Stimulated activated effector memory CD8-positive, alpha-beta T cell treated with anti-CD3 and anti-CD28 coated beads, Interleukin-12 subunit alpha, Interleukin-12 subunit beta, amount 100 ng/mL, for 72 hours (primary cell): ENCODE data around the gene CRACDL.

Experiments used
- ATAC-seq: fragments of 150-1000 bp; cut with Tn5 transposase; 2 replicates; pipeline ENCODE4 v1.10.0; 2021
- DNase-seq, 2 donors: peaks; one replicate each; pipeline ENCODE4 v3.0.0; 2021 to 2022; ENCODE audit warnings: low spot score in 2 of 2
- H3K27ac Mint-ChIP-seq: one replicate; pipeline ENCODE4 v1.8.0; 2022; ENCODE audit warnings: mild to moderate bottlenecking, mixed read lengths
- H3K36me3 Mint-ChIP-seq: one replicate; pipeline ENCODE4 v1.8.0; 2022; ENCODE audit warnings: mild to moderate bottlenecking, mixed read lengths
- H3K4me1 Mint-ChIP-seq: one replicate; pipeline ENCODE4 v1.8.0; 2022; ENCODE audit warnings: mixed read lengths
- H3K4me3 Mint-ChIP-seq: one replicate; pipeline ENCODE4 v1.8.0; 2022; ENCODE audit warnings: mild to moderate bottlenecking, mixed read lengths
- H3K9me3 Mint-ChIP-seq: one replicate; pipeline ENCODE4 v1.8.0; 2022; ENCODE audit warnings: mixed read lengths

Gene CRACDL

GRCh38 chr2:98824256-98825019 lies 111.6 kb downstream of the CRACDL start:
- H3K27ac Mint-ChIP-seq = no peak overlapping the region

GRCh38 chr2:98823196-98824170 lies 112.5 kb downstream of the CRACDL start:
- H3K36me3 Mint-ChIP-seq = no peaks in the 10 kb centered on the region
- H3K4me3 Mint-ChIP-seq = peak overlapping the region; percentile 55
- peak overlapping the region; percentile 60 for H3K27ac Mint-ChIP-seq
- peaks cover 23% of the 10 kb centered on the region for H3K4me1 Mint-ChIP-seq
- no peak for ATAC-seq
- no peaks in the 10 kb centered on the region for H3K9me3 Mint-ChIP-seq
- DNase-seq = peak in 1 of 2 donors; percentile 47

More at GRCh38 chr2:98824256-98825019, 111.6 kb downstream of the CRACDL start:
- Mint-ChIP-seq H3K9me3 (no peaks in the 10 kb centered on the region), H3K4me1 (peaks cover 33% of the 10 kb centered on the region), H3K4me3 (peak overlapping the region; percentile 55), H3K36me3 (no peaks in the 10 kb centered on the region)
- ATAC-seq (no peak), DNase-seq (peak in 1 of 2 donors; percentile 30)

DNA sequence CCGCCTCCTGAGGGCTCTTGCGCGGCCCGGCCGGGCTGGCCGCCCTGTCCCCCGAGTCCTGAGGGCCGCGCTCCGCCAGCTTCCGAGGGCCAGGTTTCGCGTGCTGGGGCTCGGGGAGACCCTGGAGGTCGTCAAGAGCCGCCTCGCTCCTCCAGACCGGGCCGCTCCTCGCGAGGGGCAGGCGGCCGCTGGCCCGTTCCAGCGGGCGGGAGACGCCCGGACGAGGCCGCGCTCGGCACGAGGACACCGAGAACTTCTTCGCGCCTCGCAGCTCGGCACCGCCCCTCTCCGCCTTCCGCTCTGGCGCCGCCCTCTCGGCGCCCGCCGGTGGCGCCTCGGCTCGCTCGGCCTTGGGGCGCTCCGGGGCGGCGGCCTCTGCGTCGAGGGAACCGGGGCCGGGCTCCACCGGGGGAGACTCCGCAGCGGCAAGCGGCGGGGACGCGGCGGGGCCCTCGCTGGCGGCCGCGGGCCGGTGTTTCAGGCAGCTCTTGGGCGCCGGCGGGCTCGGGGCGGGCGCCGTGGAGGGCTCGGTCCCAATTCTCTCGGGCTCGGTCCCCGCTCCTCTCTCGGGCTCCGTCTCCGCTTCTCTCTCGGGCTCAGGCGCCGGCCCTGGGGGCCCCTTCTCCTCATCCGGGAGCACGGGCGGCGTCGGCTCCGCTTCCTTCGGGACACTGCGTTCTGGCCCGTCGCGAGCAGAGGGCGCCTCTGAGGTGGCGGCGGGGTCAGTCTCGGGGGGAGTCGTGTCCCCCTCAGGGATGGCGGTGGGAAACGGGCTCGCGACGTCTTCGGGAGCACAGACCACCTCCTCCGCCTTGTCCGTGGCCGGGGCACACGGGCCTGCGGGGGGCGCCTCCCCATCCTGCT lies 113.5 kb downstream of the CRACDL start:
- Mint-ChIP-seq H3K4me1 (peaks cover 22% of the 10 kb centered on the region), H3K36me3 (no peaks in the 10 kb centered on the region), H3K9me3 (no peaks in the 10 kb centered on the region), H3K4me3 (peak overlapping the region; percentile 55), H3K27ac (no peak overlapping the region)
- peak; percentile 37 to 71 for DNase-seq
- peak; percentile 88 for ATAC-seq

DNA sequence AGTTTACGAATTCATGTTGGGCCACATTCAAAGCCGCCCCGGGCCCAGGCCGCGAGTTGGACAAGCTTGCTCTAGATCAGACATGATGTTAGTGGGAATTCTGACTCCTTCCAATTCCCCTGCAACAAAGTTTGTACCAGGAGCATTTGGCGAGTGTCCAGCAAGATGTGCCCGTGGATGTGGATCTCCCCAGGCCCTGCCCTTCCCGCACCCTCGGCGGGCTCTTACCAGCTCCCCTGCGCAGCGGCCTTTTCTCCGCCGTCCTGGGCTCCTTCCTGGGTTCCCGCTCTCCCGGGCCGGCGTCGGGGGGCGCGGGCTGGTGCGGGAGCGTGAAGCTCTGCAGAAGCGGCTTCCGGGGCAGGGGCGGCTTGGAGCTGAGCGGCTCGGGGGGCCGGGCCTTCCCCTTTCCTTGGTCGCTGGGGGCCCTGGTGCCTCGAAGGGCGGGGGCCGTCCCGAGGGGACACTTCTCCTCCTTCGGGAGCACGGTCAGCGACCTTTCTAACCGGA lies 114.3 kb downstream of the CRACDL start:
- no peak overlapping the region for H3K27ac Mint-ChIP-seq
- DNase-seq (peak in 1 of 2 donors; percentile 39), ATAC-seq (no peak)
- no peaks in the 10 kb centered on the region for H3K9me3 Mint-ChIP-seq
- peaks cover 21% of the 10 kb centered on the region for H3K4me1 Mint-ChIP-seq
- H3K4me3 Mint-ChIP-seq = no peak overlapping the region
- H3K36me3 Mint-ChIP-seq = no peaks in the 10 kb centered on the region

GRCh38 chr2:98819231-98819766 lies 116.7 kb downstream of the CRACDL start:
- H3K36me3 Mint-ChIP-seq = no peaks in the 10 kb centered on the region
- no peak overlapping the region for H3K27ac Mint-ChIP-seq
- DNase-seq (no peak), ATAC-seq (no peak)
- no peaks in the 10 kb centered on the region for H3K9me3 Mint-ChIP-seq
- H3K4me3 Mint-ChIP-seq = no peak overlapping the region
- H3K4me1 Mint-ChIP-seq = peaks cover 25% of the 10 kb centered on the region

DNA sequence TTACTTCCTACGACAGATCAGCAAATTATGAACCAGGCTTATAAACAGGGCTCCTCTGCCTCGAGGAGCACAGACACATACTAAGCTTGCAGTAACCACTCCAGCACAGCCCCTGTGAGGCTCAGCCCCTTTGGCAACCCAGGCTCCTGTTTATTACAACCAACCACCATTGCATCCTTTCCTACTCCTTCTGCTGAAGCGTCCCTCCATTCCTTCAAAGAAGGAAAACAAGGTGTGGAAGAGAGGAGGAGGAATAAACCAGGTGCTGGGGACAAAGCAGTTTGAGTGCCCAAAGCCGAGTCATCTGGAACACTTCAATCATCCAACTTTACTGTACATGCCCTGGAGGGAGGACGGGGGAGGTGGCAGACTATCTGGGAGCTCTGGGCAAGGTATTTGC lies 117.9 kb downstream of the CRACDL start:
- Mint-ChIP-seq H3K4me3 (no peak overlapping the region), H3K9me3 (no peaks in the 10 kb centered on the region), H3K27ac (no peak overlapping the region), H3K36me3 (no peaks in the 10 kb centered on the region), H3K4me1 (peaks cover 14% of the 10 kb centered on the region)
- ATAC-seq (no peak), DNase-seq (no peak)

DNA sequence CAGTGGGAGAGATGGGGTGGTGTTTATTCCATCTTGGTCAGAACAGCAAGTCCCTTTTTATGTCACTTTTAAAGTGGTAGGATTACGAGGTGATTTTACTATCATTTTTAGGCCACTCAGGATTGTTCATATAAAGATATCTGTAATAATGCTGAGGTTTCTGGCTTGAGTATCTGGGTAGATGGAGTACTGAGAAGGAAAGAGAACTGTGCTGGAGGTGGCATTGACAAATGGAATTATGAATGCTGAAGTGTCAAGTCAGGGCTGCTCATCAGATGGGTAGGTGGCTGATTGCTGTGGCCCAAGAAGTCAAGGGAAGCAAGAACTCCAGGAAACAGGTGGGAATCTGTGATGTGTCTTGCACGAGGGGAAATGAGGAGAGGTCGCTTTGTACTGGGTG lies 119.7 kb downstream of the CRACDL start:
- Mint-ChIP-seq H3K4me1 (peaks cover 14% of the 10 kb centered on the region), H3K27ac (no peak overlapping the region), H3K36me3 (no peaks in the 10 kb centered on the region), H3K4me3 (no peak overlapping the region), H3K9me3 (no peaks in the 10 kb centered on the region)
- DNase-seq (peak in 1 of 2 donors; percentile 37), ATAC-seq (no peak)

GRCh38 chr2:98815795-98816194 lies 120.2 kb downstream of the CRACDL start:
- Mint-ChIP-seq H3K9me3 (no peaks in the 10 kb centered on the region), H3K27ac (no peak overlapping the region), H3K4me1 (peaks cover 14% of the 10 kb centered on the region)

GRCh38 chr2:98811766-98812165 lies 124.3 kb downstream of the CRACDL start:
- ATAC-seq (no peak), DNase-seq (no peak)
- Mint-ChIP-seq H3K4me3 (no peak overlapping the region), H3K36me3 (no peaks in the 10 kb centered on the region), H3K27ac (no peak overlapping the region), H3K4me1 (peaks cover 20% of the 10 kb centered on the region), H3K9me3 (no peaks in the 10 kb centered on the region)

More at GRCh38 chr2:98815795-98816194, 120.2 kb downstream of the CRACDL start:
- Mint-ChIP-seq H3K36me3 (no peaks in the 10 kb centered on the region), H3K4me3 (no peak overlapping the region)
- ATAC-seq = no peak
- DNase-seq = no peak

DNA sequence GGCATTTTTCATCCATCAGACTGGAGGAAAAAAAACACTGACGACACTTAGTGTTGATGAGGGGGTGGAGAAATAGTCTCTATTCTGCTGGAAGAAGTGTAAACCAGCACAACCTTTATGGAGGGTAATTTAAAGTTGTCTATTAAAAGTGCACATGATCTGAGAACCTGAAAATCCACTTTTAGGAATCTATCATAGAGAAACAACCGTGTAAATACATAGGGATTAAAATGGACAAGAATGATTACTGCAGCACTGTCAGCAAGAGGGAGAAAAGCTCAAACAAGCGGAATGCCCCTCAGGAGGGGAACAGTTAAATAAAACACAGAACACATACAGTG lies 125.5 kb downstream of the CRACDL start:
- H3K36me3 Mint-ChIP-seq = no peaks in the 10 kb centered on the region
- H3K9me3 Mint-ChIP-seq = no peaks in the 10 kb centered on the region
- H3K27ac Mint-ChIP-seq = no peak overlapping the region
- ATAC-seq = no peak
- H3K4me3 Mint-ChIP-seq = no peak overlapping the region
- peaks cover 15% of the 10 kb centered on the region for H3K4me1 Mint-ChIP-seq
- DNase-seq = no peak

GRCh38 chr2:98809878-98810587 lies 126.0 kb downstream of the CRACDL start:
- H3K27ac Mint-ChIP-seq = no peak overlapping the region
- H3K4me1 Mint-ChIP-seq = peaks cover 15% of the 10 kb centered on the region
- H3K36me3 Mint-ChIP-seq = no peaks in the 10 kb centered on the region
- no peaks in the 10 kb centered on the region for H3K9me3 Mint-ChIP-seq
- ATAC-seq (no peak), DNase-seq (no peak)
- H3K4me3 Mint-ChIP-seq = no peak overlapping the region

- no peak for ATAC-seq
- H3K27ac Mint-ChIP-seq = no peak overlapping the region
- DNase-seq = no peak
- H3K4me1 Mint-ChIP-seq = peaks cover 15% of the 10 kb centered on the region
- no peaks in the 10 kb centered on the region for H3K9me3 Mint-ChIP-seq
- no peaks in the 10 kb centered on the region for H3K36me3 Mint-ChIP-seq
- no peak overlapping the region for H3K4me3 Mint-ChIP-seq
Observed at GRCh38 chr2:98809116-98809515, 126.9 kb downstream of the CRACDL start.

DNA sequence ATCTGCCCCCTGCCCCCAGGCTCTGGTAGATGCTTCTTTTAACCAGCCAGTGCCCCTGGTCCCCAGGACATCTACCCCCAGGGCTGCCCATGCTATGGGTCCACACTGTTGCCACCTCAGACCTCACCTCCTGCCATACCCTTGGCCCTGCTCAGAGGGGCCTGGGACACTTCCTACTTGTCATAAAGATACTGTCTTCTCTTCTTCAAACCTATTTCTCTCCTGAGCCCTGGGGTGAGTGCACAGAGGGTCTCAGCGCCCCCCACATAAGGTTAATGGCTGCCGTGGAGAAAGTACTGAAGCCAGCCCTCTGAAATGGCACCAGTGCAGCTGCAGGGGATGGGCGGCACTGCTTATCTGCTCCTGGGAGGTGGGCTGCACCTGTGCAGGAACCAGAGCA lies 127.5 kb downstream of the CRACDL start:
- no peak overlapping the region for H3K27ac Mint-ChIP-seq
- peaks cover 15% of the 10 kb centered on the region for H3K4me1 Mint-ChIP-seq
- no peak for ATAC-seq

DNA sequence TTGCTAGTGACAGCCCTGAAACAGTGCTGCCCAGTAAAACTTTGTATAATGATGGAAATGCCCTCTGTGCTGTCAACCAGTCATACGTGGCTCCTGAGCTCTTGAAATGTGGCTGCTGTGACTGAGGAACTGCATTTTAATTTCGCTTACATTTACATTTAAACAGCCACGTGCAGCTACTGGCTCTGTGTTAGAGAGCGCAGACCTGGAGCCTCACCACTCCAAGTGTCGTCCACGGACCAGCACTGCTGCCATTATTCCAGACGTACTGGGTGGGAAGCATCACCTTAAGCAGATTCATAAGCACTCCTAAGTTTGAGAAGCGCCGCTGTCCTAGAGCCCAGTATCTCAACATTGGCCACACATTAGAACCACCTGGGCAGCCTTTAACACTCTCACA lies 128.1 kb downstream of the CRACDL start:
- no peak overlapping the region for H3K27ac Mint-ChIP-seq
- DNase-seq = no peak
- H3K4me3 Mint-ChIP-seq = no peak overlapping the region
- H3K36me3 Mint-ChIP-seq = no peaks in the 10 kb centered on the region
- H3K4me1 Mint-ChIP-seq = peaks cover 15% of the 10 kb centered on the region
- H3K9me3 Mint-ChIP-seq = no peaks in the 10 kb centered on the region
- ATAC-seq = no peak

More for the DNA sequence above, 127.5 kb downstream of the CRACDL start:
- no peaks in the 10 kb centered on the region for H3K9me3 Mint-ChIP-seq
- H3K36me3 Mint-ChIP-seq = no peaks in the 10 kb centered on the region
- H3K4me3 Mint-ChIP-seq = no peak overlapping the region
- DNase-seq = no peak
